HG02623 (cell line): ENCODE results near the gene DMBT1.
A peak's percentile ranks its signal among the peaks of the same experiment; 100 is the strongest.

ENCODE experiments used
- ATAC-seq: cut with Tn5 transposase; IDR thresholded peaks from one replicate; pipeline ENCODE4 v1.9.1; 2021; ENCODE audit warnings: moderate library complexity; ENCODE audit not compliant: unreplicated experiment

Gene DMBT1

GRCh38 chr10:122560279-122560804, at the start of gene DMBT1:
TSS of gene DMBT1 (plus strand) at chr10:122560754. CDS start at chr10:122560771, 17 bp downstream.
- ATAC-seq = no peak

DNA sequence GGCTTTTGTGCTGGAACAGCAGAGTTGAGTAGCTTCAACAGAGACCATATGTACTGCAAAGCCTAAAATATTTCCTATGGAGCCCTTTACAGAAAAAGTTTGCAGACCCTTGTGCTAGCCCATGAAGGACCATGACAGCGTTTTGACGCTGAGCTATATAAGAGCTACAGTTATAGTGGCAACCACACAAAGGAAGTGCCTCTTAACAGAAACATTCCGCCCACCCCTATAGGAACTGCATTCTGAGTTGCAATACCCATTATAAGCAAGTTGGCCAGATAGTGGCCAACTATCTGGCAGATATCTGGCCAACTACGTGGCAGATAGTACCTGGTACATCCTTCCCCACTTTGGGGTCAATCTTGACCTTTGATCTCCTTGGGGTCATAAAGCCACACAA, 47.5 kb upstream of the DMBT1 start:
- no peak for ATAC-seq

GRCh38 chr10:122514045-122514840, 46.3 kb upstream of the DMBT1 start:
- no peak for ATAC-seq

- ATAC-seq = no peak
These were observed 45.5 kb upstream of the DMBT1 start for GRCh38 chr10:122515022-122515424.

DNA sequence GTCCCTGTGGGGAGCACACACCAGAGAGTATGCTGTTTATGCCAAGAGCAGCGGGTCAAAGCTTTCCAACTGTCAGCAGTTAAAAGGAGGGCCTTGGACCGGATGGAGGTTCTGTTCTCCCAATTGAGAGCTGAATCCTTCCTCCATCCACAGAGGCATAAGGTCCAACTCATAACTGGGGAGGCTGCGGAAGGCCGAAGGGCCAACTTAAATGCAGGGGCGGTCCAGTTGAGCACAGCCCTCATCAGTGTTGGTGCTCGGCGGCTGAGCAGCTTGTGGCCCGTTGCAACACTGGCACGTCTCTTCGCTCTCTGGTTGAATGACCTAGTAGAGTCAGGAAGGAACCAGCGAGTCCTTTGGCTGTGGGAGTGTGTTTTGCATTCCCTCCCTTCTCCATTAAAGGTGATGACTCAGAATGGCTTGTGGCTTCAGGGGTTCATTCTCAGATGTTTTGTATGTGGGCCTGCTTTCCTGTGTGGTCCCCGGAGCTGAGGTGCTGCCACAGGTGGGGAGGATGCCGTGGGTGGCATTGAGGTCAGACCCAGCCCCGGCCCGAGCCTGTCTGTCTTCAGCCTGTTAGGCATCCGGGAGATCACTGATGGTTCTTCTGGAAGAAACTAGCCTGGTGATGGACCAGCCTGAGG, 44.8 kb upstream of the DMBT1 start:
- ATAC-seq = peak; percentile 70

DNA sequence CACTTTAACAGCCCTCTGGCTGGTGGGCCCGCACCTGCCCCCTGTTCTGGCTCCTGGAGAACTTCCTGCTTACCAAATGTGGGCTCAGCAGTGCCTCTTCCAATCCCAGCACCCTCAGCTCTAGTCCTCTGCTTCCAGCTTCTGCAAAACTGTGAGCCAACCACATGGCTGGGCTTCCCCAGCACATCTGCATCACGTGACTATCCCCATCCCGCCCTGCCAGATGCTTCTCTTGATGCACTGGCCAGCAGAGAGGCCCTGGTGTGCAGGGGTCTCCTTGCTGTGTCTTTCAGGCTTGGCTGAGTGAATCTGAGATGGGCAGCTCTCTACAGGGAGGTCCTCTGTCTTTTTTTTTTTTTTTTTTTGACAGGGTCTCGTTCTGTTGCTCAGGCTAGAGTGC, 43.8 kb upstream of the DMBT1 start:
- no peak for ATAC-seq

DNA sequence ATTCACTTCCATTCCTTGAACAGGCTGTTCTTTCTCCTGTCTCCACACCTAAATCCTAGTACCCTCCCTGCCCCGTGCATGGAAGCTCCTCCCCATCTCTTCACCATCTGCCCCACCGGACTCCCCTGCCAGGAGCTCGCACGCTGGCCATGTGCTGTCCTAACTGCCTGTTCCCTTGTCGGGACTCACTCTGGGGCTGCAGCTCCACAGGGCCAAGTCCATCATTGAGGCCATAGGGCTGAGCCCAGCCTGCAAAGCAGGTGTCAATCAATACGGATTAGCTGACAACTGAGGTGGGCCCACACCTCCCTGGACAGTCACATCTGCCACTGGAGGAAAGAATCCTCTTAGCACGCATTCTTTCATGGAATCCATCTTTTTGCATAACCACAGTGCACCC, 41.4 kb upstream of the DMBT1 start:
- no peak for ATAC-seq

- ATAC-seq = no peak
These were observed 40.7 kb upstream of the DMBT1 start for GRCh38 chr10:122519873-122520272.

- no peak for ATAC-seq
These were observed 39.5 kb upstream of the DMBT1 start for GRCh38 chr10:122521011-122521410.

DNA sequence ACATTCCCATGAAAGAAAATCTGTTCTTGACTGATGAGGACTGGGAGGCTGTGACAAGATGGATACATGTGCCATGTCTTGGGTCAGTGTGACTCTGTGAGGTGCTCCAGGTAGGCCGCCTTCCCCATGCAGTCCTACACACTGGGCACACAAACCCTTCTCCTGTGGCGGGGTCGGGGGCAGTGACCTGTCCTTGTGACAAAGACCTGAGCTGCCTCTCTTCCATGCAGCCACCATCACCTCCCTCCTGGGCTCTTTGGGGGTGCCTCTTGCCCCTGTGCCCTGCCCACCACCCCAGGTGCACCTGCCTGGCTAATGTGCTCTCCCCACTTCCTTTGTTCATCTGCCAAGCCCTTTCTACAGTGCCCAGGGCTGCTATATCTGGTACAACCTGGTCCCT, 35.7 kb upstream of the DMBT1 start:
- ATAC-seq = no peak

- ATAC-seq = no peak
These were observed 34.8 kb upstream of the DMBT1 start for GRCh38 chr10:122525788-122526187.

- ATAC-seq = no peak
These were observed 33.7 kb upstream of the DMBT1 start for GRCh38 chr10:122526892-122527291.

DNA sequence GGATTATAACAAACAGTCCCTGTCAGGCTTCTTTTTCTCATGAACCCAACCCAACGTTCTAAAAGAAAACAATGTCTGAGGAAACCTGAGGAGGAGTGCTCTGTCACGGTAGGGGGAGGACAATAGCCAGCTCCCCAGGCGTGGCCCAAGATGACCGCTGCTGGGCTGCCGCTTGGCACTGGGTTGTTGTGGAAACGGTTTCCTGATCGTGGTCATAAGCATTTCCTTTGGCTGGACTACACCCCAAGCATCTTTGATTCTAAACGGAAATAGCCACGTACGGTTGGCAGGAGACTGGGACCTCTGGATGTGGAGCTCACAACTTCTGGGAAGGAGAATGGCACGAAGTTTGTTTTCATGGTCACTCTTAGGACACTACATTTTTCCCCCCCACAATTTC, 30.4 kb upstream of the DMBT1 start:
- ATAC-seq = no peak

GRCh38 chr10:122531261-122531660, 29.3 kb upstream of the DMBT1 start:
- ATAC-seq = no peak

- no peak for ATAC-seq
These were observed 28.6 kb upstream of the DMBT1 start for GRCh38 chr10:122531939-122532338.

DNA sequence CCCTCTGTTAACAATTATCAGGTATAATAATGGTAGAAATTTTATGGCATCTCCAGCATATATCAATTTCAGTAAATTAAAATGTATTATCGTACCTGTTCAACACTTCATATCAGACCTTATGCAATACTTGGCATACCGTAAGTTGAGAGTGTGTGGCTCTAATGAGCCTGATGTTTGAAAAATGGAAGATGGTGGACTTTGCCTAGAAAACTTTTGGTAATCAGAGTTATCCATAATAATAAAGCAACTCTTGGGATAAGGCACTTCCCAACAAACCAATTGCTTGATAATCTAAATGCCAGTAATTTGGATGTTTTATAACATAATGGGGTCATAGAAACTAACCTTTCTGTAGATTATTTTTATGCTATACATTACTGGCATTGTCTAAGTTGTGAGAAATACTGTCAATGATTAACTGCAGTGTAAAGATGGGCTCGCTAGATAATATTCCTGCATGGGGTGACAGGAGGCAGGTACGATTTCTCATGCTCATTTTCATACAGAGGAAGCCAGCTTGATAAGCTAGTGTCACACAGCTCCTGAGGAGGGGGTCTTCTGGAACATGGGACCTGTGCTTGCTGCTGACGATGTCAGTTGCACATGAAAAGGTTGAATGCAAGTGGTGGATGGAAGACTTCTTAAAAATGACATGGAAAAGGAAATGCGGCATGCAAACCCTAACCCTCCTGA, 27.8 kb upstream of the DMBT1 start:
- no peak for ATAC-seq

- no peak for ATAC-seq
These were observed 23.0 kb upstream of the DMBT1 start for GRCh38 chr10:122537545-122537944.

DNA sequence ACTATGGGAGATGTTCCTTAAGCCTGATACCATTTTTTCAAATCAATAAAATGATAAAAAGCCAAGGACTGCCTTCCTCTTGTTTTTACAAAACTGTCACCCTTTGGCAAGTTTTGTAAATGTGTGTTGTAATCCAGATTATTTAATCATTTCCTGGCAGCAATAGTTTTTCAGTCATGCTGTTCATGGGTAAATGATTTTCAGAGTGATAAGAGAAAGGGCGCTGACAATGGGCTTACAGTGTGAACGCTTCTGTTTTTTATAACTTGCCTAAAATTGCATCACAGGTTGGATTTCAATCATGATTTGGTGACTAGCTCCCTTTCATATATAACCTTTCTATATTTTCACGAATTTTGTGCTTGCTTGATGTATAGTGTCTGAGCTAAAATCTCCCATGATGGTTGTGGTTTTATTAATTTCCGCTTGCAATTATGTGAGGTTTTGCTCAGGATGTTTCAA, 19.0 kb upstream of the DMBT1 start:
- ATAC-seq = no peak

- ATAC-seq = no peak
These were observed 16.7 kb upstream of the DMBT1 start for GRCh38 chr10:122543676-122544445.

GRCh38 chr10:122544493-122544892, 16.1 kb upstream of the DMBT1 start:
- no peak for ATAC-seq

- no peak for ATAC-seq
These were observed 14.3 kb upstream of the DMBT1 start for GRCh38 chr10:122546242-122546641.
